ENCODE results near the gene SQSTM1.

Gene SQSTM1

GRCh38 chr5:179879690-179880010 lies 58.9 kb downstream of the SQSTM1 start:
- TF ChIP-seq POLR2A (IDR thresholded peaks at IDR 0.05; ENCODE audit: extremely low read depth, insufficient read length) (no peak), CTCF (IDR thresholded peaks at IDR 0.05; ENCODE audit: low read depth, low read length) (no peak), MAX (IDR thresholded peaks at IDR 0.05; ENCODE audit: low read depth, low read length) (no peak)
- H3K4me3 ChIP-seq (ENCODE audit: low read depth, low read length) = no peak overlapping the region
- DNase-seq (ENCODE audit: low read depth) = no peak

- no peak for DNase-seq (ENCODE audit: low read depth)
- H3K4me3 ChIP-seq (ENCODE audit: low read depth, low read length) = no peak overlapping the region
- TF ChIP-seq CTCF (IDR thresholded peaks at IDR 0.05; ENCODE audit: low read depth, low read length) = no peak
- no peak for TF ChIP-seq MAX (IDR thresholded peaks at IDR 0.05; ENCODE audit: low read depth, low read length)
- TF ChIP-seq POLR2A (IDR thresholded peaks at IDR 0.05; ENCODE audit: extremely low read depth, insufficient read length) = no peak
- no peak for TF ChIP-seq MYC (IDR thresholded peaks at IDR 0.05; ENCODE audit: low read depth, low read length)
Observed at GRCh38 chr5:179880066-179880650, 59.5 kb downstream of the SQSTM1 start.

GRCh38 chr5:179880848-179881590 lies 60.3 kb downstream of the SQSTM1 start:
- H3K4me3 ChIP-seq (ENCODE audit: low read depth, low read length) = no peak overlapping the region
- DNase-seq (ENCODE audit: low read depth) = no peak
- no peak for TF ChIP-seq MAX (IDR thresholded peaks at IDR 0.05; ENCODE audit: low read depth, low read length)
- TF ChIP-seq POLR2A (IDR thresholded peaks at IDR 0.05; ENCODE audit: extremely low read depth, insufficient read length) = no peak
- no peak for TF ChIP-seq CTCF (IDR thresholded peaks at IDR 0.05; ENCODE audit: low read depth, low read length)
- TF ChIP-seq MYC (IDR thresholded peaks at IDR 0.05; ENCODE audit: low read depth, low read length) = no peak

- no peak overlapping the region for H3K4me3 ChIP-seq (ENCODE audit: low read depth, low read length)
- TF ChIP-seq MYC (IDR thresholded peaks at IDR 0.05; ENCODE audit: low read depth, low read length) = no peak
- TF ChIP-seq MAX (IDR thresholded peaks at IDR 0.05; ENCODE audit: low read depth, low read length) = no peak
- TF ChIP-seq POLR2A (IDR thresholded peaks at IDR 0.05; ENCODE audit: extremely low read depth, insufficient read length) = no peak
- no peak for TF ChIP-seq CTCF (IDR thresholded peaks at IDR 0.05; ENCODE audit: low read depth, low read length)
- DNase-seq (ENCODE audit: low read depth) = no peak
Observed at GRCh38 chr5:179882338-179882737, 61.6 kb downstream of the SQSTM1 start.

- no peak overlapping the region for H3K4me3 ChIP-seq (ENCODE audit: low read depth, low read length)
- TF ChIP-seq POLR2A (IDR thresholded peaks at IDR 0.05; ENCODE audit: extremely low read depth, insufficient read length) (no peak), MYC (IDR thresholded peaks at IDR 0.05; ENCODE audit: low read depth, low read length) (no peak), CTCF (IDR thresholded peaks at IDR 0.05; ENCODE audit: low read depth, low read length) (no peak), MAX (IDR thresholded peaks at IDR 0.05; ENCODE audit: low read depth, low read length) (no peak)
- DNase-seq (ENCODE audit: low read depth) = no peak
Observed at GRCh38 chr5:179883163-179883562, 62.5 kb downstream of the SQSTM1 start.
